ENCODE data around the gene ZNF394. TPM values are rescaled to one million over a fixed set of nuclear protein-coding genes. Genes with fewer than 3 reads are reported as not detected.

ZNF394 gene
- total RNA-seq, 1 donor from 2014 or later = 32.9 TPM

DNA sequence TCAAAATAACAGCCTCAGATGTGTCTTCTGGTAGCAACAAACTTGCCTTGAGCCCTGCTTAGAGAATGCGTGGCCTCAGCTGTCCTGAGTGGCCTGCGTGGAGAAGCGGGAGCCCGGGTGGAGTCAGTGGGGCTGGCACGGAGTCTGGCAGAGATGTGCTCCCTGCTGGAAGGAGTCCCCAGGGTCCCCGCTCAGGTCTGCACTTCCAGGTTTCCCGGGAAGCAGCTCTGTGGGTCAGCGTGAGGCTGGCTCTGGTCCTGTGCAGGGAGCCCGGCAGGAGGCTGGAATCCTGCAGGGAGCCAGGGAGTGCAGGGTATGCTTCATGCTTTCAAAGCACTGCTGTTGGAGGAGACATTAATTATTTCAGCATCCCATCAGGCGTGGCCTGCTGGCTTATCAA lies 51.2 kb downstream of the ZNF394 start:
- Histone ChIP-seq H3K4me3 (no peak overlapping the region), H3K36me3 (peaks cover 94% of the 10 kb centered on the region), H3K27ac (no peak overlapping the region), H3K9me3 (no peaks in the 10 kb centered on the region), H3K27me3 (ENCODE audit: low read depth) (no peaks in the 10 kb centered on the region), H3K4me1 (no peaks in the 10 kb centered on the region)
- no peak for DNase-seq
- intact Hi-C loops (cut with DNase I) = no loop called here
- no peak for ATAC-seq
- TF ChIP-seq, protein P1, sequence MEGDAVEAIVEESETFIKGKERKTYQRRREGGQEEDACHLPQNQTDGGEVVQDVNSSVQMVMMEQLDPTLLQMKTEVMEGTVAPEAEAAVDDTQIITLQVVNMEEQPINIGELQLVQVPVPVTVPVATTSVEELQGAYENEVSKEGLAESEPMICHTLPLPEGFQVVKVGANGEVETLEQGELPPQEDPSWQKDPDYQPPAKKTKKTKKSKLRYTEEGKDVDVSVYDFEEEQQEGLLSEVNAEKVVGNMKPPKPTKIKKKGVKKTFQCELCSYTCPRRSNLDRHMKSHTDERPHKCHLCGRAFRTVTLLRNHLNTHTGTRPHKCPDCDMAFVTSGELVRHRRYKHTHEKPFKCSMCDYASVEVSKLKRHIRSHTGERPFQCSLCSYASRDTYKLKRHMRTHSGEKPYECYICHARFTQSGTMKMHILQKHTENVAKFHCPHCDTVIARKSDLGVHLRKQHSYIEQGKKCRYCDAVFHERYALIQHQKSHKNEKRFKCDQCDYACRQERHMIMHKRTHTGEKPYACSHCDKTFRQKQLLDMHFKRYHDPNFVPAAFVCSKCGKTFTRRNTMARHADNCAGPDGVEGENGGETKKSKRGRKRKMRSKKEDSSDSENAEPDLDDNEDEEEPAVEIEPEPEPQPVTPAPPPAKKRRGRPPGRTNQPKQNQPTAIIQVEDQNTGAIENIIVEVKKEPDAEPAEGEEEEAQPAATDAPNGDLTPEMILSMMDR (IDR thresholded peaks at IDR 0.05) = no peak

DNA sequence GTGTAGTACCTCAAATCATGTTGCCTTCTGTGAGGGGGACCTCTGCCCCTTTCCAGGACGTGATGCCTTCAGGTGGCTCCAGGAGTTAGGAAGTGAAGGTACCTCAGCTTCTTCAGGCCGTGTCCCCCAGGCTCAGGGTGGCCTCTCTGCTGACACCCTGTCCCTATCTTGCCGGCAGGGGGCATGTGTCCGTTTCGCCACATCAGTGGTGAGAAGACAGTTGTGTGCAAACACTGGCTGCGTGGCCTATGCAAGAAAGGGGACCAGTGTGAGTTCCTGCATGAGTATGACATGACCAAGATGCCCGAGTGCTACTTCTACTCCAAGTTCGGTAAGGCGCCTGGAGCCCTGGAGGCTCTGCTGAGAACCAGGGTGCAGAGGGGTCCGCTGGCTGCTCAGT lies 52.1 kb downstream of the ZNF394 start:
- Histone ChIP-seq H3K4me3 (no peak overlapping the region), H3K9me3 (no peaks in the 10 kb centered on the region), H3K4me1 (no peaks in the 10 kb centered on the region), H3K27ac (no peak overlapping the region), H3K27me3 (ENCODE audit: low read depth) (no peaks in the 10 kb centered on the region), H3K36me3 (peaks cover 86% of the 10 kb centered on the region)
- TF ChIP-seq, protein P1 (IDR thresholded peaks at IDR 0.05) = no peak
- DNase-seq (no peak), ATAC-seq (no peak)
- intact Hi-C loops (cut with DNase I) = no loop called here

- intact Hi-C loops (cut with DNase I) = no loop called here
- H3K4me1 ChIP-seq = peaks cover 13% of the 10 kb centered on the region
These were observed 54.0 kb downstream of the ZNF394 start for GRCh38 chr7:99446096-99446495.

More at GRCh38 chr7:99446096-99446495, 54.0 kb downstream of the ZNF394 start:
- no peaks in the 10 kb centered on the region for H3K9me3 ChIP-seq
- H3K36me3 ChIP-seq = peaks cover 73% of the 10 kb centered on the region
- H3K4me3 ChIP-seq = no peak overlapping the region
- no peaks in the 10 kb centered on the region for H3K27me3 ChIP-seq (ENCODE audit: low read depth)
- DNase-seq (no peak), ATAC-seq (no peak)
- TF ChIP-seq, protein P1 (IDR thresholded peaks at IDR 0.05) = no peak
- no peak overlapping the region for H3K27ac ChIP-seq

Other genes starting within 250 kb of the ZNF394 start
- gene MYH16, start 227.4 kb downstream of the ZNF394 start, total RNA-seq = not detected
- gene ARPC1A, start 174.4 kb downstream of the ZNF394 start, total RNA-seq = 109 TPM
- gene ARPC1B, start 125.6 kb downstream of the ZNF394 start, total RNA-seq = 236 TPM
- gene PDAP1, start 91.7 kb downstream of the ZNF394 start, total RNA-seq = 61.6 TPM
- 64.2 TPM for gene BUD31, start 91.3 kb downstream of the ZNF394 start, total RNA-seq
- 6.8 TPM for gene PTCD1, start 61.5 kb downstream of the ZNF394 start, total RNA-seq
- gene CPSF4, start 61.3 kb downstream of the ZNF394 start, total RNA-seq = 26.8 TPM
- 210 TPM for gene ATP5MF, start 34.1 kb downstream of the ZNF394 start, total RNA-seq
- 11.1 TPM for gene ZNF789, start 27.4 kb downstream of the ZNF394 start, total RNA-seq
- 6.2 TPM for gene ZKSCAN5, start 4.4 kb upstream of the ZNF394 start, total RNA-seq
- 6.7 TPM for gene FAM200A, start 51.8 kb upstream of the ZNF394 start, total RNA-seq
- 71.6 TPM for gene ZNF655, start 58.4 kb upstream of the ZNF394 start, total RNA-seq
- gene TMEM225B, start 98.0 kb upstream of the ZNF394 start, total RNA-seq = 0.30 TPM
- 16.5 TPM for gene ZSCAN25, start 116.7 kb upstream of the ZNF394 start, total RNA-seq
- 15.5 TPM for gene CYP3A5, start 179.7 kb upstream of the ZNF394 start, total RNA-seq
- 0.21 TPM for gene CYP3A7, start 234.9 kb upstream of the ZNF394 start, total RNA-seq